GM12878 (cell line): ENCODE results near the gene PRTN3. TPM values are rescaled to one million over a fixed set of nuclear protein-coding genes. Genes with fewer than 3 reads are reported as not detected.

Experiments used
- ESRRA ChIP-seq: IDR thresholded peaks from 2 replicates; pipeline ENCODE4 v1.6.1; 2012; ENCODE audit warnings: mild to moderate bottlenecking, low read length, improper control_type of control experiment
- FOXM1 ChIP-seq: IDR thresholded peaks from 2 replicates; pipeline ENCODE4 v1.6.1; 2012; ENCODE audit warnings: low read depth, mild to moderate bottlenecking, inconsistent platforms, low read length, moderate library complexity
- HDAC2 ChIP-seq: fragments of 200-600 bp; sonication (generic); IDR thresholded peaks from 2 replicates; pipeline ENCODE4 v1.6.1; 2017
- LARP7 ChIP-seq: fragments of 450-650 bp; IDR thresholded peaks from 2 replicates; pipeline ENCODE4 v1.6.1; 2017; ENCODE audit warnings: mild to moderate bottlenecking
- POLR2AphosphoS5 ChIP-seq: IDR thresholded peaks from 2 replicates; pipeline ENCODE4 v1.6.1; 2011; ENCODE audit warnings: mild to moderate bottlenecking, low read length, inconsistent platforms
- RAD51 ChIP-seq: fragments of 450-650 bp; IDR thresholded peaks from 2 replicates; pipeline ENCODE4 v1.6.1; 2016; ENCODE audit warnings: moderate library complexity, mild to moderate bottlenecking, inconsistent platforms
- RB1 ChIP-seq: fragments of 450-650 bp; formaldehyde crosslinking; IDR thresholded peaks from 2 replicates; pipeline ENCODE4 v1.6.1; 2017; ENCODE audit warnings: mild to moderate bottlenecking, borderline replicate concordance
- SPI1 ChIP-seq: IDR thresholded peaks from 2 replicates; pipeline ENCODE4 v1.6.1; 2011; ENCODE audit warnings: low read depth, mild to moderate bottlenecking, low read length, moderate library complexity, borderline replicate concordance; ENCODE audit not compliant: insufficient read depth
- SREBF1 ChIP-seq: IDR thresholded peaks from 2 replicates; pipeline ENCODE4 v1.6.1; 2012; ENCODE audit warnings: mild to moderate bottlenecking, low read length
- STAT3 ChIP-seq: IDR thresholded peaks from 2 replicates; pipeline ENCODE4 v1.6.1; 2011; ENCODE audit warnings: low read depth, low read length, improper control_type of control experiment
- SUZ12 ChIP-seq: fragments of 200-600 bp; sonication (generic); IDR thresholded peaks from one replicate; pipeline ENCODE4 v1.6.1; 2018; ENCODE audit warnings: antibody characterized with exemption, mild to moderate bottlenecking; ENCODE audit not compliant: unreplicated experiment
- TARDBP ChIP-seq: IDR thresholded peaks from 2 replicates; pipeline ENCODE4 v1.6.1; 2016; ENCODE audit warnings: borderline replicate concordance
- YY1 ChIP-seq: IDR thresholded peaks from 2 replicates; pipeline ENCODE4 v1.6.1; 2011; ENCODE audit warnings: low read depth, mild to moderate bottlenecking, low read length
- ZBED1 ChIP-seq: IDR thresholded peaks from 2 replicates; pipeline ENCODE4 v1.6.1; 2016; ENCODE audit warnings: borderline replicate concordance
- ZNF274 ChIP-seq: IDR thresholded peaks from one replicate; pipeline ENCODE4 v1.8.0; 2011; ENCODE audit not compliant: insufficient read length, insufficient read depth
- polyA plus RNA-seq, 11 experiments: library from polyadenylated mRNA; depleted of rRNA in 4 of 11; unstranded in 6 of 11; stranded (reverse) in 5 of 11; fragments of >200 nt; fragmentation: Nextera tagmentation in 4 of 11; fragmentation: Illumina TruSeq in 1 of 11; extraction: Ambion mirVana in 4 of 11; extraction: Trizol in 1 of 11; gene quantifications; 1 replicate in 1 of 11; 2 replicates in 10 of 11; pipeline versions ENCODE4 v1.2.1 to v1.2.3, GENCODE V29; 2011 to 2016; ENCODE audit warnings: inconsistent platforms in 2 of 11, missing spikeins in 2 of 11, low read depth in 1 of 11
- total RNA-seq, 4 experiments: library from RNA; depleted of rRNA in 3 of 4; stranded (reverse); fragments of >200 nt in 3 of 4; fragmentation: Illumina TruSeq in 1 of 4; extraction: Trizol in 1 of 4; gene quantifications; 2 replicates each; pipeline versions ENCODE4 v1.2.1 to v1.2.3, GENCODE V29; 2013 to 2021
- TF ChIP-seq, protein P1 (sequence below): fragments of 450-650 bp; IDR thresholded peaks from 2 replicates; pipeline ENCODE4 v1.6.1; 2017; ENCODE audit warnings: mild to moderate bottlenecking, moderate library complexity
- TF ChIP-seq, protein P2 (sequence below): fragments of 150-350 bp; IDR thresholded peaks from 2 replicates; pipeline ENCODE4 v1.6.1; 2016; ENCODE audit warnings: low read depth, low read length
- TF ChIP-seq, protein P3 (sequence below): fragments of 450-650 bp; IDR thresholded peaks from 2 replicates; pipeline ENCODE4 v1.6.1; 2018; ENCODE audit warnings: mild to moderate bottlenecking, low read depth, moderate library complexity; ENCODE audit not compliant: partially characterized antibody
- TF ChIP-seq, protein P4 (sequence below): fragments of 450-650 bp; IDR thresholded peaks from 2 replicates; pipeline ENCODE4 v1.6.1; 2017; ENCODE audit warnings: low read depth, mild to moderate bottlenecking, moderate library complexity

Gene PRTN3
- total and polyA plus RNA-seq, 10 of the 15 experiments (the other 5 are each of a cell fraction or from before 2014, with no cell fraction given), result 0.08 TPM; not detected in 9

DNA sequence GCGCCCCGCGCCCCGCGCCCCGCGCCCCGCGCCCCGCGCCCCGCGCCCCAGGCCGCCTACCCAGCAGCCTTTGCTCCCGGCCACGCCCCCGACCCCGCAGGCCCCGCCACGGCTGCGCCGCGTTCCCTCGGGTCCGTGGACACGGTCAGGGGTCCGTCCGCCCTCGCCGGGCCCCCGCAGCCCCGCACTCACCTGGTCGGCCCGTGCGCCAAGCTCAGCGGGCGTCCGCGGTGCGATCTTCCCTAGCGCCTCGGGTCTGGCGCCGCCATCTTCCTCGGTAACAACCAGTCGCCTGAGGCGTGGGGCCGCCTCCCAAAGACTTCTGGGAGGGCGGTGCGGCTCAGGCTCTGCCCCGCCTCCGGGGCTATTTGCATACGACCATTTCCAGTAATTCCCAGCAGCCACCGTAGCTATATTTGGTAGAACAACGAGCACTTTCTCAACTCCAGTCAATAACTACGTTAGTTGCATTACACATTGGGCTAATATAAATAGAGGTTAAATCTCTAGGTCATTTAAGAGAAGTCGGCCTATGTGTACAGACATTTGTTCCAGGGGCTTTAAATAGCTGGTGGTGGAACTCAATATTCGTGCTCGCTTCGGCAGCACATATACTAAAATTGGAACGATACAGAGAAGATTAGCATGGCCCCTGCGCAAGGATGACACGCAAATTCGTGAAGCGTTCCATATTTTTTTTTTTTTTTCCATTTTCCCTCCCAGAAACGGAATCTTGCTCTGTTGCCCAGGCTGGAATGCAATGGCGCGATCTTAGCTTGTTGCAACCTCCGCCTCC lies 52.3 kb downstream of the PRTN3 start, which contains the start of the genes MED16 and RNU6-9 (continued):
- TF ChIP-seq, protein P1, sequence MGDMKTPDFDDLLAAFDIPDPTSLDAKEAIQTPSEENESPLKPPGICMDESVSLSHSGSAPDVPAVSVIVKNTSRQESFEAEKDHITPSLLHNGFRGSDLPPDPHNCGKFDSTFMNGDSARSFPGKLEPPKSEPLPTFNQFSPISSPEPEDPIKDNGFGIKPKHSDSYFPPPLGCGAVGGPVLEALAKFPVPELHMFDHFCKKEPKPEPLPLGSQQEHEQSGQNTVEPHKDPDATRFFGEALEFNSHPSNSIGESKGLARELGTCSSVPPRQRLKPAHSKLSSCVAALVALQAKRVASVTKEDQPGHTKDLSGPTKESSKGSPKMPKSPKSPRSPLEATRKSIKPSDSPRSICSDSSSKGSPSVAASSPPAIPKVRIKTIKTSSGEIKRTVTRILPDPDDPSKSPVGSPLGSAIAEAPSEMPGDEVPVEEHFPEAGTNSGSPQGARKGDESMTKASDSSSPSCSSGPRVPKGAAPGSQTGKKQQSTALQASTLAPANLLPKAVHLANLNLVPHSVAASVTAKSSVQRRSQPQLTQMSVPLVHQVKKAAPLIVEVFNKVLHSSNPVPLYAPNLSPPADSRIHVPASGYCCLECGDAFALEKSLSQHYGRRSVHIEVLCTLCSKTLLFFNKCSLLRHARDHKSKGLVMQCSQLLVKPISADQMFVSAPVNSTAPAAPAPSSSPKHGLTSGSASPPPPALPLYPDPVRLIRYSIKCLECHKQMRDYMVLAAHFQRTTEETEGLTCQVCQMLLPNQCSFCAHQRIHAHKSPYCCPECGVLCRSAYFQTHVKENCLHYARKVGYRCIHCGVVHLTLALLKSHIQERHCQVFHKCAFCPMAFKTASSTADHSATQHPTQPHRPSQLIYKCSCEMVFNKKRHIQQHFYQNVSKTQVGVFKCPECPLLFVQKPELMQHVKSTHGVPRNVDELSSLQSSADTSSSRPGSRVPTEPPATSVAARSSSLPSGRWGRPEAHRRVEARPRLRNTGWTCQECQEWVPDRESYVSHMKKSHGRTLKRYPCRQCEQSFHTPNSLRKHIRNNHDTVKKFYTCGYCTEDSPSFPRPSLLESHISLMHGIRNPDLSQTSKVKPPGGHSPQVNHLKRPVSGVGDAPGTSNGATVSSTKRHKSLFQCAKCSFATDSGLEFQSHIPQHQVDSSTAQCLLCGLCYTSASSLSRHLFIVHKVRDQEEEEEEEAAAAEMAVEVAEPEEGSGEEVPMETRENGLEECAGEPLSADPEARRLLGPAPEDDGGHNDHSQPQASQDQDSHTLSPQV, result no peak
- TF ChIP-seq, protein P2, sequence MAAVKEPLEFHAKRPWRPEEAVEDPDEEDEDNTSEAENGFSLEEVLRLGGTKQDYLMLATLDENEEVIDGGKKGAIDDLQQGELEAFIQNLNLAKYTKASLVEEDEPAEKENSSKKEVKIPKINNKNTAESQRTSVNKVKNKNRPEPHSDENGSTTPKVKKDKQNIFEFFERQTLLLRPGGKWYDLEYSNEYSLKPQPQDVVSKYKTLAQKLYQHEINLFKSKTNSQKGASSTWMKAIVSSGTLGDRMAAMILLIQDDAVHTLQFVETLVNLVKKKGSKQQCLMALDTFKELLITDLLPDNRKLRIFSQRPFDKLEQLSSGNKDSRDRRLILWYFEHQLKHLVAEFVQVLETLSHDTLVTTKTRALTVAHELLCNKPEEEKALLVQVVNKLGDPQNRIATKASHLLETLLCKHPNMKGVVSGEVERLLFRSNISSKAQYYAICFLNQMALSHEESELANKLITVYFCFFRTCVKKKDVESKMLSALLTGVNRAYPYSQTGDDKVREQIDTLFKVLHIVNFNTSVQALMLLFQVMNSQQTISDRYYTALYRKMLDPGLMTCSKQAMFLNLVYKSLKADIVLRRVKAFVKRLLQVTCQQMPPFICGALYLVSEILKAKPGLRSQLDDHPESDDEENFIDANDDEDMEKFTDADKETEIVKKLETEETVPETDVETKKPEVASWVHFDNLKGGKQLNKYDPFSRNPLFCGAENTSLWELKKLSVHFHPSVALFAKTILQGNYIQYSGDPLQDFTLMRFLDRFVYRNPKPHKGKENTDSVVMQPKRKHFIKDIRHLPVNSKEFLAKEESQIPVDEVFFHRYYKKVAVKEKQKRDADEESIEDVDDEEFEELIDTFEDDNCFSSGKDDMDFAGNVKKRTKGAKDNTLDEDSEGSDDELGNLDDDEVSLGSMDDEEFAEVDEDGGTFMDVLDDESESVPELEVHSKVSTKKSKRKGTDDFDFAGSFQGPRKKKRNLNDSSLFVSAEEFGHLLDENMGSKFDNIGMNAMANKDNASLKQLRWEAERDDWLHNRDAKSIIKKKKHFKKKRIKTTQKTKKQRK, result no peak
- peak; percentile 44; the same call in 1 of the 2 replicates for TF ChIP-seq ESRRA
- peak; percentile 65 for TF ChIP-seq POLR2AphosphoS5
- TF ChIP-seq SPI1, result no peak
- TF ChIP-seq FOXM1, result no peak
- TF ChIP-seq, protein P3, sequence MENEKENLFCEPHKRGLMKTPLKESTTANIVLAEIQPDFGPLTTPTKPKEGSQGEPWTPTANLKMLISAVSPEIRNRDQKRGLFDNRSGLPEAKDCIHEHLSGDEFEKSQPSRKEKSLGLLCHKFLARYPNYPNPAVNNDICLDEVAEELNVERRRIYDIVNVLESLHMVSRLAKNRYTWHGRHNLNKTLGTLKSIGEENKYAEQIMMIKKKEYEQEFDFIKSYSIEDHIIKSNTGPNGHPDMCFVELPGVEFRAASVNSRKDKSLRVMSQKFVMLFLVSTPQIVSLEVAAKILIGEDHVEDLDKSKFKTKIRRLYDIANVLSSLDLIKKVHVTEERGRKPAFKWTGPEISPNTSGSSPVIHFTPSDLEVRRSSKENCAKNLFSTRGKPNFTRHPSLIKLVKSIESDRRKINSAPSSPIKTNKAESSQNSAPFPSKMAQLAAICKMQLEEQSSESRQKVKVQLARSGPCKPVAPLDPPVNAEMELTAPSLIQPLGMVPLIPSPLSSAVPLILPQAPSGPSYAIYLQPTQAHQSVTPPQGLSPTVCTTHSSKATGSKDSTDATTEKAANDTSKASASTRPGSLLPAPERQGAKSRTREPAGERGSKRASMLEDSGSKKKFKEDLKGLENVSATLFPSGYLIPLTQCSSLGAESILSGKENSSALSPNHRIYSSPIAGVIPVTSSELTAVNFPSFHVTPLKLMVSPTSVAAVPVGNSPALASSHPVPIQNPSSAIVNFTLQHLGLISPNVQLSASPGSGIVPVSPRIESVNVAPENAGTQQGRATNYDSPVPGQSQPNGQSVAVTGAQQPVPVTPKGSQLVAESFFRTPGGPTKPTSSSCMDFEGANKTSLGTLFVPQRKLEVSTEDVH, result no peak
- TF ChIP-seq RB1, result peak; percentile 84; the same call in 1 of the 2 replicates
- TF ChIP-seq YY1, result peak; percentile 96
- peak; percentile 60; the same call in 1 of the 2 replicates for TF ChIP-seq TARDBP
- TF ChIP-seq STAT3, result peak; percentile 100
- no peak for TF ChIP-seq HDAC2
- TF ChIP-seq SREBF1, result no peak
- TF ChIP-seq, protein P4, sequence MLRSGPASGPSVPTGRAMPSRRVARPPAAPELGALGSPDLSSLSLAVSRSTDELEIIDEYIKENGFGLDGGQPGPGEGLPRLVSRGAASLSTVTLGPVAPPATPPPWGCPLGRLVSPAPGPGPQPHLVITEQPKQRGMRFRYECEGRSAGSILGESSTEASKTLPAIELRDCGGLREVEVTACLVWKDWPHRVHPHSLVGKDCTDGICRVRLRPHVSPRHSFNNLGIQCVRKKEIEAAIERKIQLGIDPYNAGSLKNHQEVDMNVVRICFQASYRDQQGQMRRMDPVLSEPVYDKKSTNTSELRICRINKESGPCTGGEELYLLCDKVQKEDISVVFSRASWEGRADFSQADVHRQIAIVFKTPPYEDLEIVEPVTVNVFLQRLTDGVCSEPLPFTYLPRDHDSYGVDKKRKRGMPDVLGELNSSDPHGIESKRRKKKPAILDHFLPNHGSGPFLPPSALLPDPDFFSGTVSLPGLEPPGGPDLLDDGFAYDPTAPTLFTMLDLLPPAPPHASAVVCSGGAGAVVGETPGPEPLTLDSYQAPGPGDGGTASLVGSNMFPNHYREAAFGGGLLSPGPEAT, result no peak; the same call in 1 of the 2 replicates
- no peak for TF ChIP-seq ZNF274
- TF ChIP-seq RAD51, result no peak
- TF ChIP-seq LARP7, result peak; percentile 34
- no peak for TF ChIP-seq ZBED1
- no peak for TF ChIP-seq SUZ12
